A172 (cell line): ENCODE results near the gene GGCT. TPM values are rescaled to one million over a fixed set of nuclear protein-coding genes. Genes with fewer than 3 reads are reported as not detected.

ENCODE experiments used
- DNase-seq: peaks from one replicate; pipeline ENCODE4 v3.0.0-alpha.2; 2015; ENCODE audit warnings: low spot score
- total RNA-seq: library from RNA; depleted of rRNA; stranded (reverse); fragments of >200 nt; shearing (Covaris generic); gene quantifications from 2 replicates; pipeline ENCODE4 v1.2.3, GENCODE V29; 2014

Gene GGCT
- total RNA-seq, 1 experiment from 2014 or later: 147 TPM

GRCh38 chr7:30478349-30479201 lies 26.1 kb downstream of the GGCT start, which contains the start of gene NOD1:
NOD1 (minus strand) TSS chr7:30478784; CDS start chr7:30456921, 21,863 bp downstream.
- peak; percentile 59 for DNase-seq

GRCh38 chr7:30476459-30477145 lies 28.0 kb downstream of the GGCT start:
- no peak for DNase-seq

GRCh38 chr7:30475580-30475979 lies 29.0 kb downstream of the GGCT start:
- no peak for DNase-seq

- DNase-seq: no peak
Measured at GRCh38 chr7:30474893-30475292, 29.7 kb downstream of the GGCT start.

- DNase-seq: no peak
Measured at GRCh38 chr7:30474485-30474884, 30.1 kb downstream of the GGCT start.

- no peak for DNase-seq
Measured at GRCh38 chr7:30473903-30474302, 30.7 kb downstream of the GGCT start.

GRCh38 chr7:30472784-30473775 lies 31.5 kb downstream of the GGCT start:
- no peak for DNase-seq

GRCh38 chr7:30472081-30472783 lies 32.4 kb downstream of the GGCT start:
- no peak for DNase-seq

GRCh38 chr7:30471205-30471604 lies 33.4 kb downstream of the GGCT start:
- no peak for DNase-seq

- DNase-seq: peak; percentile 51
Measured at GRCh38 chr7:30470771-30471170, 33.9 kb downstream of the GGCT start.

GRCh38 chr7:30470163-30470770 lies 34.4 kb downstream of the GGCT start:
- DNase-seq: no peak

GRCh38 chr7:30469303-30469702 lies 35.3 kb downstream of the GGCT start:
- DNase-seq: peak; percentile 96

GRCh38 chr7:30468791-30469190 lies 35.8 kb downstream of the GGCT start:
- DNase-seq: no peak

GRCh38 chr7:30468041-30468440 lies 36.6 kb downstream of the GGCT start:
- DNase-seq: no peak

- DNase-seq: no peak
Measured at GRCh38 chr7:30467271-30467670, 37.4 kb downstream of the GGCT start.

GRCh38 chr7:30466266-30466665 lies 38.4 kb downstream of the GGCT start:
- DNase-seq: no peak

GRCh38 chr7:30465811-30466180 lies 38.8 kb downstream of the GGCT start:
- no peak for DNase-seq

GRCh38 chr7:30465046-30465810 lies 39.4 kb downstream of the GGCT start:
- DNase-seq: no peak

GRCh38 chr7:30464231-30464671 lies 40.4 kb downstream of the GGCT start:
- DNase-seq: no peak
